Stimulated activated naive CD8-positive, alpha-beta T cell treated with anti-CD3 and anti-CD28 coated beads, Interleukin-15, Interleukin-2, amounts not matched to agents 100 ng/mL and 50 ng/mL, for 24 hours (primary cell): ENCODE data around the gene PHF2.
"Not testable (repeated sequence)": the region's sequence is repeated elsewhere in the genome, so short reads cannot be mapped to it uniquely, and the experiment has no call there.

ENCODE experiments used
- H3K27ac Mint-ChIP-seq: one replicate; pipeline ENCODE4 v1.8.0; 2021; ENCODE audit warnings: mild to moderate bottlenecking, mixed read lengths
- H3K27me3 Mint-ChIP-seq: one replicate; pipeline ENCODE4 v1.8.0; 2021; ENCODE audit warnings: mixed read lengths
- H3K36me3 Mint-ChIP-seq: one replicate; pipeline ENCODE4 v1.8.0; 2021; ENCODE audit warnings: low read depth, mixed read lengths
- H3K4me1 Mint-ChIP-seq: one replicate; pipeline ENCODE4 v1.8.0; 2021; ENCODE audit warnings: low read depth, mixed read lengths
- H3K4me3 Mint-ChIP-seq: one replicate; pipeline ENCODE4 v1.8.0; 2021; ENCODE audit warnings: mild to moderate bottlenecking, mixed read lengths
- H3K9me3 Mint-ChIP-seq: one replicate; pipeline ENCODE4 v1.8.0; 2021; ENCODE audit warnings: mixed read lengths

PHF2 gene

DNA sequence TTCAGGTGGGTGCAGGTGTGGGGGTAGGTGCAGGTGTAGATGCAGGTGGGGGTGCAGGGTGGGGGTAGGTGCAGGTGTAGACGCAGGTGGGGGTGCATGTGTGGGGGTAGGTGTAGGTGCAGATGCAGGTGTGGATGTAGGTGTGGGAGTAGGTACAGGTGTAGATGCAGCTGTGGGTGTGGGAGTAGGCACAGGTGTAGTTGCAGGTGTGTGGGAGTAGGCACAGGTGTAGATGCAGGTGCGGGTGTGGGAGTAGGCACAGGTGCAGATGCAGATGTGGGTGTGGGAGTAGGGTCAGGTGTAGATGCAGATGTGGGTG is 94.6 kb downstream of the PHF2 start:
- no peaks in the 10 kb centered on the region for H3K9me3 Mint-ChIP-seq
- no peak overlapping the region for H3K4me3 Mint-ChIP-seq
- no peak overlapping the region for H3K27ac Mint-ChIP-seq
- no peaks in the 10 kb centered on the region for H3K27me3 Mint-ChIP-seq
- peaks cover 12% of the 10 kb centered on the region for H3K36me3 Mint-ChIP-seq
- H3K4me1 Mint-ChIP-seq, result no peaks in the 10 kb centered on the region

DNA sequence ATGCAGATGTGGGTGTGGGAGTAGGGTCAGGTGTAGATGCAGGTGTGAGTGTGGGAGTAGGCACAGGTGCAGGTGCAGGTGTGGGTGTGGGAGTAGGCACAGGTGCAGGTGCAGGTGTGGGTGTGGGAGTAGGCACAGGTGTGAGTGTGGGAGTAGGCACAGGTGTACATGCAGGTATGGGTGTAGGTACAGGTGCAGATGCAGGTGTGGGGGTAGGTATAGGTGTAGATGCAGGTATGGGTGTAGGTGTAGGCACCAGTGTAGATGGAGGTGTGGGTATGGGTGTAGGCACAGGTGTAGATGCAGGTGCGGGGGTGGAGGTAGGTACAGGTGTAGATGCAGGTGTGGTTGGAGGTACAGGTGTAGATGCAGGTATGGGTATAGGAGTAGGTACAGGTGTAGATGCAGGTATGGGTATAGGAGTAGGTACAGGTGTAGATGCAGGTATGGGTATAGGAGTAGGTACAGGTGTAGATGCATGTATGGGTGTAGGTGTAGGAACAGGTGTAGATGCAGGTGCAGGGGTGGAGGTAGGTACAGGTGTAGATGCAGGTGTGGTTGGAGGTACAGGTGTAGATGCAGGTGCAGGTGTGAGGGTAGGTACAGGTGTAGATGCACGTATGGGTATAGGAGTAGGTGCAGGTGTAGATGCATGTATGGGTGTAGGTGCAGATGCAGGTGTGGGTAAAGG is 96.1 kb downstream of the PHF2 start:
- not testable (repeated sequence) for H3K4me1 Mint-ChIP-seq, H3K9me3 Mint-ChIP-seq, H3K27me3 Mint-ChIP-seq, H3K27ac Mint-ChIP-seq, H3K4me3 Mint-ChIP-seq
- H3K36me3 Mint-ChIP-seq, result peaks cover 14% of the 10 kb centered on the region

DNA sequence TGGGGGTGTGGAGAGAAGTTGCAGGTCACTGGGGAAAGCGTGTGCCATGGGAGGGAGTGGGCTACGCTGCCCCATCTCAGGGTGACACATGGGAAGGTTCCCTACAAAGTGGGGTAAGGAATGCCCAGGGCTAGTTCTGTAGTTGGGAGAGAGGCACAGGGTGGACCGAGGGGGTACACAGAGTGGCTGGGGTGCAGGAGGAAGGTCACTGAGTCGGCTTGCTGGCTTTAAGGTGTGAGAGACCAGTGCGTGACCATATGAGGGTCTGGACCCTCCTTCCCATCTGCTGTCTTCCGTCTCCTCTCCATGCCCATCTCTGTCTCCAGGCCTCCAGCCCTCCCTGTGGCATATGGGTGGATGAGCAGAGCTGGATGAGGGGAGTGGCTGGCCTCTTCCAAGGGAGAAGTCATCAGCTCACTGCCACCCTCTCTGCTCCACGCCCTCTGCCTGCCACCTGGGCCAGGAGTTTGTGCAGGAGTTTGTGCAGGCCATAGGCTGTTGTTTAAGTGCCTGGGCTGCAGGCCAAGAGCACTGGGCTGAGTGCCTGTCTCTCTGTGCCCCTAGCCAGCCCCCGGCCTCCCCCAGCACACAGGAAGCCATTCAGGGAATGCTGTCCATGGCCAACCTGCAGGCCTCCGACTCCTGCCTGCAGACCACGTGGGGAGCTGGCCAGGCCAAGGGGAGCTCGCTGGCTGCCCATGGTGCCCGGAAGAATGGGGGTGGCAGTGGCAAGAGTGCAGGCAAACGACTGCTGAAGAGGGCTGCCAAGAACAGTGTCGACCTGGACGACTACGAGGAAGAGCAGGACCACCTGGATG is 96.8 kb downstream of the PHF2 start:
- Mint-ChIP-seq H3K9me3 (no peaks in the 10 kb centered on the region), H3K27me3 (no peaks in the 10 kb centered on the region), H3K4me3 (no peak overlapping the region), H3K27ac (no peak overlapping the region), H3K4me1 (no peaks in the 10 kb centered on the region), H3K36me3 (peaks cover 16% of the 10 kb centered on the region)

DNA sequence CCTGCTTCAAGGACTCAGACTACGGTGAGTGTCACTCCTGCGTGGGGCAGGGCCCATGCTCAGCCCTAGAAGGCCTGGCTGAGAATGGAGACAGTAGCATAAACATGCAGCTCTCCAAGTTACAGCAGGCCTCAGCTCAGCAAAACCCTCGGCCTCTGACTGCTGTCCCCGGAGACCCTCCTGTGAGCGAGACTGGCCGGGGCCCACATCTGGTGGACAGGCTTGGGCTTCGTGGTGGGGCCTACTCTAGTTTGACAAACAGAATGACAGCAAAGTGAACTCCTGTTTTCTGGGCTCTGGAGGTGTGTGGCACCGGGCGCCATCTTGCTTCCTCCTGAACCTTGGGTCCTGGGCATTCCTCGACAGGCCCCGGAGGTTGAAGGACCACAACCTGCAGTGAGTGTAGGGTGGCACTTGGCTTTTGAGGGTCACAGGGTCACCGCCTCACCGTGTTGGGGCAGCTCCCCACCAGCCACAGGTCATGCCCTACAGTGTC is 97.5 kb downstream of the PHF2 start:
- H3K27me3 Mint-ChIP-seq, result no peaks in the 10 kb centered on the region
- H3K4me3 Mint-ChIP-seq, result no peak overlapping the region
- no peaks in the 10 kb centered on the region for H3K9me3 Mint-ChIP-seq
- no peaks in the 10 kb centered on the region for H3K4me1 Mint-ChIP-seq
- H3K36me3 Mint-ChIP-seq, result peaks cover 13% of the 10 kb centered on the region
- no peak overlapping the region for H3K27ac Mint-ChIP-seq

DNA sequence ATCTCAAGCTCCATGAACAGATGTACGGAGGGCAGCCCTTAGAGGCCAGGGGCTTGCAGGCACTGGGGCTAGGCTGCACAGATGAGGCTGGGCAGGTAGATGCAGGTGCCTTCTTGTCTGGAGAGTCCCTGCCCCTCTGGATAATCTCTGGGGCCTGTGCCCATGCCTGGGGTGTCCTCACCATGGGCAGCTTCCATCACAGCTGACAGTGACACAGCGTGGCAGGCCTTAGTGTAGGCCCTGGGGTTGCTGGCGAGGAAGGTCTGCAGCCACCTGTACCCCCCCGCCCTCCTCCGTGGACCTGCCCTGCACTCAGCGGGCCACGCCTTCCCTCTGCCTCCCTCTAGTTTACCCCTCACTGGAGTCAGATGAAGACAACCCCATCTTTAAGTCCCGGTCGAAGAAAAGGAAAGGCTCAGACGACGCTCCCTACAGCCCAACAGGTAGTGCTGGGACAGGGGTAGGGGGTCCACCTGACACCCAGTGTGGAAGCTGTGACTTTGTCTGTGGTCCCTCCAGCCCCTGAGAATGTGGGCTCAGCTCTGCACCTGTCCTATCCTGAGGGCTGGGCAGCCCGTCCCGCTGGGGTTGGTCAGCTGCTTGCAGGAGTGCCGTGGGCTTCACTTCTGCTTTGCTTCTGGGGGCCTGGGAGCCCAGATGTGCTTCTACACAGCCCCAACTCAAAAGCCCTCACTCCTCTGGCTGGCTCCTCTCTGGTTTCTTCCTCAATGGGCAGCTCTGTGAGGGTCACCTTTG is 98.4 kb downstream of the PHF2 start:
- no peak overlapping the region for H3K27ac Mint-ChIP-seq
- H3K27me3 Mint-ChIP-seq, result no peaks in the 10 kb centered on the region
- no peak overlapping the region for H3K4me3 Mint-ChIP-seq
- no peaks in the 10 kb centered on the region for H3K4me1 Mint-ChIP-seq
- no peaks in the 10 kb centered on the region for H3K9me3 Mint-ChIP-seq
- H3K36me3 Mint-ChIP-seq, result peaks cover 13% of the 10 kb centered on the region

DNA sequence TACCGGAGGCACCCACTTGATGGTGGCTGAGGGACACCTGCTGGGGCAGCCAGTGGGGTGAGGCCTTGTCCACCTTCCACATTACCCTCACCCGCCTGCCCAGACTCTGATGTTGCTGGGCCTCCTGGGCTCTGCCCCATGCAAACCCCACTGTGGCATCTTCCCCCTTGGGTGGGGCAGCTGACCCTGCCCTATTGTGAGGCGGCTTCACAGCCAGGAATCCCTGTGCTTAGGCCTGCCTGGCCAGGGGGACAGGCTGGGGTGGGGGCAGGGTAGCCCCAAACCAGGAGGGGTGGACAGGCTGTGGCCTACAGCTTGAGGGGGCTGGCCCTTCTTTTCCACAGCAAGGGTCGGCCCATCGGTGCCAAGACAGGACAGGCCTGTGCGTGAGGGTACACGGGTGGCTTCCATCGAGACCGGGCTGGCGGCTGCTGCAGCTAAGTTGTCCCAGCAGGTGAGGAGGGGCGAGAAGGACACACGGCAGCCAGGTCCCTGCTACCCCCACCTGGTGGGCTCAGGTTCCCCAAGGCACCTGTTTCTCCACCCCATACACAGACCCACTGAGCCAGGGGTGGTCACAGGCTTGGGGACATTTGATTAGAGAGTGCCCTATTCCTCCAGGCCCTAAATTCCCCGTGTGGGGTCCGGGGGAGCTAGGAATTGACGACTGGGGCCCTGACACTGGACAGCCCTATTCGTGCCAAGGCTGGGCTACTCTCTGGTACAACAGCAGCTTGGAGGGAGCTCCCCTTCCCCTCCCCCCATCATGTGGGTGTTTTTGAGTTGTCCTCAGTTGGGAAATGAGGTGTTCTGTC is 99.2 kb downstream of the PHF2 start:
- Mint-ChIP-seq H3K27me3 (no peaks in the 10 kb centered on the region), H3K4me3 (no peak overlapping the region), H3K36me3 (peaks cover 13% of the 10 kb centered on the region), H3K4me1 (no peaks in the 10 kb centered on the region), H3K9me3 (no peaks in the 10 kb centered on the region), H3K27ac (no peak overlapping the region)

DNA sequence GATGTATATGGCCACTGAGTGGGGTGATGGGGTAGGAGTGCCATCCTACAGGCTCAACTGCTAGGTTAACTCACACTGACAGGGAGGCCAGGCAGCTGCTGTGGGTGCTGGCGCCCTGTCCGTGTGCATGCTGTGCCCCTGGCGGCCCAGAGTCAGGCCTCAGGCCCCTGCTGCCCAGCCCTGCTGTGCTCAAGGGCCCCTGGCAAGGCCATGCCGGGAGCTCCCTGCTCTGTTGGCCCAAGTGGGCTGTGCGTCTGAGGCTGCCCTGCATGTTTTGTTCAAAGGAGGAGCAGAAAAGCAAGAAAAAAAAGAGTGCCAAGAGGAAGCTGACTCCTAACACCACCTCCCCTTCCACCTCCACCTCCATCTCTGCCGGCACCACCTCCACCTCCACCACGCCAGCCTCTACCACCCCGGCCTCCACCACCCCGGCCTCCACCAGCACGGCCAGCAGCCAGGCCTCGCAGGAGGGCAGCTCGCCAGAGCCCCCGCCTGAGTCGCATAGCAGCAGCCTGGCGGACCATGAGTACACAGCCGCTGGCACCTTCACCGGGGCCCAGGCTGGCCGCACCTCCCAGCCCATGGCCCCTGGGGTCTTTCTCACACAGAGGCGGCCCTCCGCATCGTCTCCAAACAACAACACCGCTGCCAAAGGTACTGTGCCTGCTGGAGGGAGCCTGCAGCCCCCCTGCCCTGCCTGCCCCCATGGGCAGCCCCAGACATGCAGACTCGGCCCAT is 100.1 kb downstream of the PHF2 start:
- Mint-ChIP-seq H3K4me1 (no peaks in the 10 kb centered on the region), H3K27ac (no peak overlapping the region), H3K27me3 (no peaks in the 10 kb centered on the region), H3K36me3 (peaks cover 13% of the 10 kb centered on the region), H3K9me3 (no peaks in the 10 kb centered on the region), H3K4me3 (no peak overlapping the region)

DNA sequence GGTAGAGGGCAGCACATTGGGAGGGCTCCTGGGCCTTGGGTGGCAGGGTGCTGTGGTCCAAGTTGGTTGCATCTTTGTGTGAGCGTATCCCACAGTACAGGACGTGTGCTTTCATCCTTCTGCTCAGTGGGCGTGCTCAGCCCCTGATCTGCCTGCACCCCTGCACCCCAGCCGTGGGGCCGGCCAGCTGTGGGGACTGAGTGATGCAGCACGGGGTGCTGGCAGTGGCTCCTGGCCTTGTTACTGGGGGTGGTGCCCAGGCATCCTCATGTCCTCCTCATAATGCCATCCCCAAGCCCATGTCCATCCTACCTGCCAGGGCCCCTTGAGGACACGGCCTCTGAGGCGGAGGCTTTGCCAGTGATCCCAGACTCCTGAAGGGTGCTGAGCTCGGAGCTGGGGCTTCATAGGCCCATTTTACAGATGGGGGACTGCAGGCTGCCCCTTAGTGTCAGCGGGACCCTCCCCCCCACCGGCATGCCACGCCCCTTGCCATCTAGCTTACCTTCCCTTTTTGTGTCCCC is 100.7 kb downstream of the PHF2 start:
- Mint-ChIP-seq H3K4me3 (no peak overlapping the region), H3K27ac (no peak overlapping the region), H3K27me3 (no peaks in the 10 kb centered on the region), H3K9me3 (no peaks in the 10 kb centered on the region), H3K36me3 (peaks cover 13% of the 10 kb centered on the region), H3K4me1 (no peaks in the 10 kb centered on the region)

DNA sequence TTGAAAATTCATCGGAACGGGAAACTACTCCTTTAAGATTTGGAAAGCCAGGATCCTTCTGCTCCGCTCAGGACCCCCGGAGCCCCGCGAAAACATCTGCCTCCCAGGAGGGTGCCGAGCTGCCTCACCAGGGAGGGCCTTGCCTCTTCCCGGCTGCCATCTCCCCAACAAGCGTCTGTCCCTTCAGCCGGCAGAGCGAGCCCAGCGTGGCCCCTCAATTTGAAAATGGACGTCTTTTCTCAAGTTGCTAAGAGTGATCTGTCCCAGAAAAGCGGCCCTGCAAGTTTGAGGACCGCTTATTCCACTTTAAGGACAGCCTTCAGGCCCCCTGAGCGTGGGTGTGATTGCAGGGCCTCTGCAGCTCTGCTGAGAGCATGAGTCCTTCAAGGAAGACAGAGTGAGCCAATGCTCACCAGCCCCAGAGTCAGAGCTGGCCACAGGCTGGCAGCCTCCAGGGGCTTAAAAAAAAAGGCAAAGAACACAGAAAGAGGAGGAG is 101.3 kb downstream of the PHF2 start:
- no peak overlapping the region for H3K27ac Mint-ChIP-seq
- no peaks in the 10 kb centered on the region for H3K9me3 Mint-ChIP-seq
- no peak overlapping the region for H3K4me3 Mint-ChIP-seq
- H3K36me3 Mint-ChIP-seq, result peaks cover 11% of the 10 kb centered on the region
- H3K27me3 Mint-ChIP-seq, result no peaks in the 10 kb centered on the region
- no peaks in the 10 kb centered on the region for H3K4me1 Mint-ChIP-seq

DNA sequence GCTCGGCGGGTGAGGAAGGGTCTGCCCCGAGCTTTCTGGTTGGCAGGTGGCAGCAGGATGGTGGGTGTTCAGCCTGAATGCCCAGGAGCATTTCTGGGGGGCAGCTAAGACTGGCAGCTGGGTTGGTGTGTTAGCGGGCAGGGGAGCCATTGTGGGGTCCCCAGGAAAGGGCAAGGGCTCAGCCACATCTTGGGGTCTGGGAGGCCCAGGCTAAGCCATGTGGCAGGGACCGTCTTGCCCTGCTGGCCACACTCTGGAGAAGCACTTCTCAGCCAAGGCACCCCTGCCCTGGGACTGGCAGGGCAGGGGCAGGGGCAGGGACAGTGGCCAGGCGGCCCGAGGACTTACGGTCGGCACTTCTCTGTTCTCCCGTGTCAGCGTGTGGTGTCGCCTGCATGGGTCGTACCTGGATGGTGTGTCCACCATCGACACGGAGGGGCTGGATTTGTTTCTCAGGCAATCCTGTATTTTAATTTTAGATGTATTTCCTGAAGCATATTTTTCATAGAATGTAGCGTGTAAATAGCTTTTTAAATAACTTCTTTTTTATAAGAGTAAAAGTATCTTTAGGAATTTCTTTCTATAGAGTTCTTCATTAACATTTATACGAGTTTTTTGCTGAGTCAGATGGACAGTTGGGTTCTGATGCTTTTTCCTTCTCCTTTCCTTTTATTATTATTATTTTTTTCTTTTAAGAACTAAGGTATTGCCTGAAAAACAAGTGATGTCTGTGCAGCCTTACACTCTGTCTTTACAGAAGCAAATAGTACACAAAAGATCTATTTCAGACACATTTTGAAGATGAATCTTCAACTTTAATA is 102.0 kb downstream of the PHF2 start:
- no peak overlapping the region for H3K27ac Mint-ChIP-seq
- H3K4me3 Mint-ChIP-seq, result no peak overlapping the region
- H3K9me3 Mint-ChIP-seq, result no peaks in the 10 kb centered on the region
- H3K27me3 Mint-ChIP-seq, result no peaks in the 10 kb centered on the region
- H3K36me3 Mint-ChIP-seq, result peaks cover 9% of the 10 kb centered on the region
- no peaks in the 10 kb centered on the region for H3K4me1 Mint-ChIP-seq

DNA sequence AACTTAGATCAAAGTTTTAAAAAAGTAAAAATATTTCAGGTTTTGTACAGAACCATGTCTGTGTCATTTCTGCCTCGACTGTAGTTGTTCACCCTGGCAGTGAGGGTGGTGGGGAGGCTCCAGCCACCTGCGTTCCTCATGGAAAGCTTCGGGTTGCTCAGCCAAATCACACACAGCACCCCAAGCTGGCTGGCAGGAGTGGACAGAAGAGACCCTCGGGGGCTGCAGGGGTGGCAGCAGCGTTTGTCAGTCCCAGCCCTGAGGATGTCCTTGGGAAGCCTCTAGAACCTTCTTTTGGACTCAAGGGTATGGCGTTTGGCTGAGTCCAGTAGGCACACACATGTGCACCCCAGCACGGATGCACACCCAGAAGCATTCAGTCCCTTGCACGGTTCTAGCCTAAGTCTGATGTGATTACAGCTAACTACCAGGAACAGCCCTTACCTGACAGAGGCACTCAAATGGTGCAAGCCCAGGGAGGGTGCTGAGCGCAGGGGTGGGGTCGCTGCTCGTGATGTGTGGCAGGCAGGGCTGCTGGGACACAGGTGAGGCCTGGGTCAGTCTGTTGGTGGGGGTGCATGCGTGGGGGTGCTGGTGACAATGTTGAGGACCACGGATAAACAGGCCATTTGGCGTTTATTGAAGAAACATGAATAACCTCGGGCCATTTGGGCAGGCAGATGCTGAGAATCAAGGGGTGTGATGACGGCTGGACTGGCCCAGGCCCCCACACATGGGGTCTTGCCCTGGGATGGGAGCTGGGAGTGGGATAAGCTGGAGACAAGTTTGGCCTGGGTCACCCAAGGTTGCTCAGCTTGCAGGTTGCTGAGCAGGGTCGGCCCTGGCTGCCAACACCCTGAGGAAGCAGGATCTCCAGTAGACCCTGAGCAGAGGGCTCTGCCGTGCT is 103.4 kb downstream of the PHF2 start:
- H3K9me3 Mint-ChIP-seq, result no peaks in the 10 kb centered on the region
- no peak overlapping the region for H3K4me3 Mint-ChIP-seq
- no peak overlapping the region for H3K27ac Mint-ChIP-seq
- no peaks in the 10 kb centered on the region for H3K27me3 Mint-ChIP-seq
- H3K36me3 Mint-ChIP-seq, result peaks cover 5% of the 10 kb centered on the region
- no peaks in the 10 kb centered on the region for H3K4me1 Mint-ChIP-seq

DNA sequence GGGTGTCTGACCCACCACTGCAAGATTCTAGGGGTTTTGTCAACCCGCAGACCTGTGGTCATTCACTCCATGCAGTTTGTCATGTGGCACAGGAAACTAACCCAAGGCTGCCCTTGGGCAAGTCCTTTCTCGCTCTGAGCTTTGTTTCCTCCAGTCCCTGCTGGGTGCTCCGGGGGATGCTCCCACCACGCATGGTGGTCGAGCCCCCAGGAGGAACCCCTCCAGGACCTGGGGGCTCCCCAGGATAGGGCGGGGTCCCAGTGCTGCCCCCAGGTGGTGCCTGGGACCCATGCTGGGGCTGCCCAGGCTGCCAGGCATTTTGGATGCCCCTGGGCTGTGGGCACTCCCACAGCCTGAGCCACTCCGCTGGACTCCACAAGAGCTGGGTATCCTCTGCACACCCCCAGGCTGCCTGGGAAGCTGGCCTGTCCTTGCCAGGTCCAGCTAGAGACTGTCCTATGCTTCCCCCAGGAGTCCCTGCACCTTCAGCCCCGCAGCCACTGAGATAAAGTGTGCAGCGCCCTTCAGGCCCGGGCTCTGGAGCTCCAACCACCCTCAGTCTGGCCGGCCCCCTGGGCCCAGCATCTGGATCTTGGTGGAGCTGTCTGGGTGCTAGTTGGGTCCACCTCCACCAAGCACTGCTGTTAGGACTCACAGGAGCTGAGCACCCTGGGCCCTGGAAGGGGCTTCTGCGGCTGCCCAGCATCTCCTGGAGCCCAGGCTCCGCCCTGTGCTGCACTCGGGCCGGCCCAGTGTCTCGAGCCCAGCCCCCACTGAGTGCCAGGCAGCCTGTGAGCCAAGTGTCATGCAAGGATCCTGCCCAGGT is 104.3 kb downstream of the PHF2 start:
- no peaks in the 10 kb centered on the region for H3K4me1 Mint-ChIP-seq
- H3K36me3 Mint-ChIP-seq, result peaks cover 5% of the 10 kb centered on the region
- no peaks in the 10 kb centered on the region for H3K27me3 Mint-ChIP-seq
- H3K27ac Mint-ChIP-seq, result no peak overlapping the region
- H3K4me3 Mint-ChIP-seq, result no peak overlapping the region
- no peaks in the 10 kb centered on the region for H3K9me3 Mint-ChIP-seq
